Smooth muscle cell of the pulmonary artery (primary cell): ENCODE data around the gene STAG1. TPM values are rescaled to one million over a fixed set of nuclear protein-coding genes. Genes with fewer than 3 reads are reported as not detected.

Experiments used
- total RNA-seq: library from RNA; depleted of rRNA; stranded (reverse); fragments of >200 nt; gene quantifications from 2 replicates; pipeline ENCODE4 v1.2.3, GENCODE V29; 2014

Gene STAG1
- 36.6 and 39.3 TPM in 2 replicates for total RNA-seq

DNA sequence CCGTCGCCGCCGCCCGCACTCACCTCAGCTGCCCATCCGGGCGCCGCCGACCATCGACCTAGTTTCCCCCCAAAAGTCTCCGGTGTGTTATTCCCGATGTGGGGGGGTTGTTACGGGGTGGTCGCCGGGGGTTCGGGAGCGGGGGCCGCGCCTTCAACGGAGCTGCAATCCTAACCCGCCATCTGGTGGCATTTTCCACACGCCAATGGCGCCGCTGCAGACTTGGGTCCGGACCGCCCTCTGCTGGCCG, at the start of gene STAG1:
STAG1 (minus strand) TSS at position 207 of the 250 bp plus-strand sequence. CDS start 121,480 bp downstream, outside the sequence.

Other genes with a start within 250 kb of the STAG1 start
- 9.3 and 10.1 TPM in 2 replicates for gene SLC35G2, start 66.7 kb upstream of the STAG1 start, total RNA-seq
- 32.3 and 39.1 TPM in 2 replicates for gene NCK1, start 109.8 kb upstream of the STAG1 start, total RNA-seq
- gene IL20RB, start 205.6 kb upstream of the STAG1 start, total RNA-seq: 0.98 and 1.0 TPM in 2 replicates